ENCODE measurements around the gene CACNA2D2. TPM values are rescaled to one million over a fixed set of nuclear protein-coding genes. Genes with fewer than 3 reads are reported as not detected.

The CACNA2D2 gene
- polyA plus RNA-seq, 1 of the 3 experiments (the other 2 are of a cell fraction) = 1.1 TPM

DNA sequence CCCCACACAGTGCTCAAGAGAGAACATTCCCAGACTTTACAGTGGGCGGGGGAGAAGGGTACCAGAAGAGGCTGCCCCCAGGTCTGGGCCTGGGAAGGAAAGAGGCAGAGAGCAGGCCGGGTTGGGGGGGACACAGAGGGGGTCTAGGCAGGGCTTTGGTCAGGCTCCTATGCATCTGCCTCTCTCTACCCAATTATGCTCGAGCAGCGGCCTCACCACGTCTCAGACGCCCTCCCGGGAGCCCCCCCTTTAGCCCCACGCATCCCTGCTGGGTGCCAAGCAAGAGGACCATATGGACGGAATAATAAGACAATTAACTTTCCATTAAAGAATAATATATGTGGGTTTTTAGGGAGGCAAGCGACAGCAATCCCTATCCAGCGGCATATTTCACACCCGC lies 32.8 kb downstream of the CACNA2D2 start:
- DNase-seq = no peak
- H3K27me3 ChIP-seq (ENCODE audit: insufficient read depth) = no peaks in the 10 kb centered on the region; the same call in 1 of the 2 replicates
- H3K4me1 ChIP-seq (ENCODE audit: control insufficient read depth in 1 of 2, insufficient read depth in 2 of 2, low read depth in 1 of 2, low read length in 1 of 2) = peaks cover 0 to 3% of the 10 kb centered on the region in 2 experiments; a peak in 1 of 4 replicates
- WGBS (ENCODE audit: low lambda C conversion rate) = 54% methylated on average over 10 of the region's 12 CpGs
- POLR2A ChIA-PET = no interaction called here
- no peaks in the 10 kb centered on the region for H4K20me1 ChIP-seq (ENCODE audit: insufficient read depth)
- no peak overlapping the region for H3K9ac ChIP-seq
- no peaks in the 10 kb centered on the region for H3F3A ChIP-seq (replicated peaks; ENCODE audit: insufficient read depth)
- TF ChIP-seq, protein P1, sequence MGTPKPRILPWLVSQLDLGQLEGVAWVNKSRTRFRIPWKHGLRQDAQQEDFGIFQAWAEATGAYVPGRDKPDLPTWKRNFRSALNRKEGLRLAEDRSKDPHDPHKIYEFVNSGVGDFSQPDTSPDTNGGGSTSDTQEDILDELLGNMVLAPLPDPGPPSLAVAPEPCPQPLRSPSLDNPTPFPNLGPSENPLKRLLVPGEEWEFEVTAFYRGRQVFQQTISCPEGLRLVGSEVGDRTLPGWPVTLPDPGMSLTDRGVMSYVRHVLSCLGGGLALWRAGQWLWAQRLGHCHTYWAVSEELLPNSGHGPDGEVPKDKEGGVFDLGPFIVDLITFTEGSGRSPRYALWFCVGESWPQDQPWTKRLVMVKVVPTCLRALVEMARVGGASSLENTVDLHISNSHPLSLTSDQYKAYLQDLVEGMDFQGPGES (IDR thresholded peaks at IDR 0.05; ENCODE audit: low read depth, low read length) = no peak
- TF ChIP-seq, protein P2, sequence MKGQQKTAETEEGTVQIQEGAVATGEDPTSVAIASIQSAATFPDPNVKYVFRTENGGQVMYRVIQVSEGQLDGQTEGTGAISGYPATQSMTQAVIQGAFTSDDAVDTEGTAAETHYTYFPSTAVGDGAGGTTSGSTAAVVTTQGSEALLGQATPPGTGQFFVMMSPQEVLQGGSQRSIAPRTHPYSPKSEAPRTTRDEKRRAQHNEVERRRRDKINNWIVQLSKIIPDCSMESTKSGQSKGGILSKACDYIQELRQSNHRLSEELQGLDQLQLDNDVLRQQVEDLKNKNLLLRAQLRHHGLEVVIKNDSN (IDR thresholded peaks at IDR 0.05; ENCODE audit: borderline replicate concordance, low read depth) = no peak
- no peak for TF ChIP-seq EZH2phosphoT487 (IDR thresholded peaks at IDR 0.05; ENCODE audit: borderline replicate concordance, low read depth)
- TF ChIP-seq CHD2 (IDR thresholded peaks at IDR 0.05; ENCODE audit: low read length, partially characterized antibody) = no peak
- TF ChIP-seq FOSL2 (IDR thresholded peaks at IDR 0.05; ENCODE audit: borderline replicate concordance, low read depth) = no peak
- TF ChIP-seq RAD21 (IDR thresholded peaks at IDR 0.05; ENCODE audit: low read length) = no peak
- TF ChIP-seq RFX5 (IDR thresholded peaks at IDR 0.05; ENCODE audit: low read length) = no peak
- TF ChIP-seq MXI1 (IDR thresholded peaks at IDR 0.05; ENCODE audit: low read depth, low read length) = no peak
- H3K9me2 ChIP-seq = no peaks in the 10 kb centered on the region
- CTCF ChIA-PET = no interaction called here
- H3K4me2 ChIP-seq = no peak overlapping the region
- no peaks in the 10 kb centered on the region for H3K79me2 ChIP-seq (ENCODE audit: insufficient read depth)
- no peaks in the 10 kb centered on the region for H3K9me3 ChIP-seq
- H3K27ac ChIP-seq (ENCODE audit: low read depth in 2 of 2, low read length in 1 of 2) = no peak overlapping the region
- H2AFZ ChIP-seq (ENCODE audit: low read depth) = no peak overlapping the region
- H3K36me3 ChIP-seq (replicated peaks in 1 of 2; ENCODE audit: control insufficient read depth in 1 of 2, insufficient read depth in 2 of 2, low read length in 1 of 2) = no peaks in the 10 kb centered on the region
- no peak overlapping the region for H3K4me3 ChIP-seq (ENCODE audit: low read depth in 2 of 2, low read length in 1 of 2)

DNA sequence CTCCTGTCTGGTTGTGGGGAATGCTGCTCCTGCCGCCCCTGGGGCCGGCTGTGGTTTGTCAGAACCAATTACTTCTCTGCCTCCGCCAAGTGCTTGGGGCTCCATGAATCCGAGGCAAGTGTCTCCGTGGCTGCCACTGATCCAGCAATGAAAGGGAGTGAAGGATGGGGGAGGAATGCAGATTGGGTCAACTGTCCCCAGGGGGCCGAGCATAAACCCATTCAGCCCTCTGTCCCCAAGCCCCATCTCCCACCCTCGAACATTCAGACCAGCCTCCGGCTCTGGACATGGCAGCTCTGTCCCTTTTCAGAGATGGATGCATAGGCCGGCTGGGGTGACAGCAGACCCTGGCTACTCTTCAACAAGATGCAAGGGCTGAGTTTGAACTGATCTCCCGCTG lies 35.5 kb downstream of the CACNA2D2 start:
- no peak overlapping the region for H3K4me3 ChIP-seq (ENCODE audit: low read depth in 2 of 2, low read length in 1 of 2)
- H3K27ac ChIP-seq (ENCODE audit: low read depth in 2 of 2, low read length in 1 of 2) = no peak overlapping the region
- H3K4me1 ChIP-seq (ENCODE audit: control insufficient read depth in 1 of 2, insufficient read depth in 2 of 2, low read depth in 1 of 2, low read length in 1 of 2) = peaks cover 0 to 3% of the 10 kb centered on the region in 2 experiments; a peak in 1 of 4 replicates
- H3K27me3 ChIP-seq (ENCODE audit: insufficient read depth) = no peaks in the 10 kb centered on the region; the same call in 1 of the 2 replicates
- no peaks in the 10 kb centered on the region for H4K20me1 ChIP-seq (ENCODE audit: insufficient read depth)
- no peaks in the 10 kb centered on the region for H3K9me3 ChIP-seq
- no peak for DNase-seq
- H3K9me2 ChIP-seq = no peaks in the 10 kb centered on the region
- ChIA-PET POLR2A (no interaction called here), CTCF (interaction anchor here (1.3 kb wide), 1 partner anchor 121 kb away, joined by 3 read pairs; no protein-coding TSS in a partner anchor)
- no peak overlapping the region for H3K9ac ChIP-seq
- no peaks in the 10 kb centered on the region for H3K36me3 ChIP-seq (replicated peaks in 1 of 2; ENCODE audit: control insufficient read depth in 1 of 2, insufficient read depth in 2 of 2, low read length in 1 of 2)
- 54% methylated on average over 6 of the region's 10 CpGs for WGBS (ENCODE audit: low lambda C conversion rate)
- H3F3A ChIP-seq (replicated peaks; ENCODE audit: insufficient read depth) = no peaks in the 10 kb centered on the region
- no peak overlapping the region for H2AFZ ChIP-seq (ENCODE audit: low read depth)
- no peak overlapping the region for H3K4me2 ChIP-seq
- H3K79me2 ChIP-seq (ENCODE audit: insufficient read depth) = no peaks in the 10 kb centered on the region
- TF ChIP-seq, protein P3, sequence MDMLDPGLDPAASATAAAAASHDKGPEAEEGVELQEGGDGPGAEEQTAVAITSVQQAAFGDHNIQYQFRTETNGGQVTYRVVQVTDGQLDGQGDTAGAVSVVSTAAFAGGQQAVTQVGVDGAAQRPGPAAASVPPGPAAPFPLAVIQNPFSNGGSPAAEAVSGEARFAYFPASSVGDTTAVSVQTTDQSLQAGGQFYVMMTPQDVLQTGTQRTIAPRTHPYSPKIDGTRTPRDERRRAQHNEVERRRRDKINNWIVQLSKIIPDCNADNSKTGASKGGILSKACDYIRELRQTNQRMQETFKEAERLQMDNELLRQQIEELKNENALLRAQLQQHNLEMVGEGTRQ (IDR thresholded peaks at IDR 0.05; ENCODE audit: borderline replicate concordance, low read depth, low read length) = no peak
- TF ChIP-seq MXI1 (IDR thresholded peaks at IDR 0.05; ENCODE audit: low read depth, low read length) (no peak), EZH2phosphoT487 (IDR thresholded peaks at IDR 0.05; ENCODE audit: borderline replicate concordance, low read depth) (no peak), EP300 (IDR thresholded peaks at IDR 0.05; ENCODE audit: borderline replicate concordance in 1 of 2, low read depth in 1 of 2, low read length in 1 of 2) (no peak), MEF2A (IDR thresholded peaks at IDR 0.05; ENCODE audit: borderline replicate concordance, low read depth) (no peak), FOSL2 (IDR thresholded peaks at IDR 0.05; ENCODE audit: borderline replicate concordance, low read depth) (no peak), GATA2 (CRISPR knock-in tag; IDR thresholded peaks at IDR 0.05) (no peak), GABPA (IDR thresholded peaks at IDR 0.05; ENCODE audit: low read depth) (no peak), SIN3A (IDR thresholded peaks at IDR 0.05; ENCODE audit: borderline replicate concordance, low read depth, low read length) (no peak)
- TF ChIP-seq, protein P4, sequence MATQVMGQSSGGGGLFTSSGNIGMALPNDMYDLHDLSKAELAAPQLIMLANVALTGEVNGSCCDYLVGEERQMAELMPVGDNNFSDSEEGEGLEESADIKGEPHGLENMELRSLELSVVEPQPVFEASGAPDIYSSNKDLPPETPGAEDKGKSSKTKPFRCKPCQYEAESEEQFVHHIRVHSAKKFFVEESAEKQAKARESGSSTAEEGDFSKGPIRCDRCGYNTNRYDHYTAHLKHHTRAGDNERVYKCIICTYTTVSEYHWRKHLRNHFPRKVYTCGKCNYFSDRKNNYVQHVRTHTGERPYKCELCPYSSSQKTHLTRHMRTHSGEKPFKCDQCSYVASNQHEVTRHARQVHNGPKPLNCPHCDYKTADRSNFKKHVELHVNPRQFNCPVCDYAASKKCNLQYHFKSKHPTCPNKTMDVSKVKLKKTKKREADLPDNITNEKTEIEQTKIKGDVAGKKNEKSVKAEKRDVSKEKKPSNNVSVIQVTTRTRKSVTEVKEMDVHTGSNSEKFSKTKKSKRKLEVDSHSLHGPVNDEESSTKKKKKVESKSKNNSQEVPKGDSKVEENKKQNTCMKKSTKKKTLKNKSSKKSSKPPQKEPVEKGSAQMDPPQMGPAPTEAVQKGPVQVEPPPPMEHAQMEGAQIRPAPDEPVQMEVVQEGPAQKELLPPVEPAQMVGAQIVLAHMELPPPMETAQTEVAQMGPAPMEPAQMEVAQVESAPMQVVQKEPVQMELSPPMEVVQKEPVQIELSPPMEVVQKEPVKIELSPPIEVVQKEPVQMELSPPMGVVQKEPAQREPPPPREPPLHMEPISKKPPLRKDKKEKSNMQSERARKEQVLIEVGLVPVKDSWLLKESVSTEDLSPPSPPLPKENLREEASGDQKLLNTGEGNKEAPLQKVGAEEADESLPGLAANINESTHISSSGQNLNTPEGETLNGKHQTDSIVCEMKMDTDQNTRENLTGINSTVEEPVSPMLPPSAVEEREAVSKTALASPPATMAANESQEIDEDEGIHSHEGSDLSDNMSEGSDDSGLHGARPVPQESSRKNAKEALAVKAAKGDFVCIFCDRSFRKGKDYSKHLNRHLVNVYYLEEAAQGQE (IDR thresholded peaks at IDR 0.05; ENCODE audit: low read depth, low read length) = no peak
- TF ChIP-seq, protein P5, sequence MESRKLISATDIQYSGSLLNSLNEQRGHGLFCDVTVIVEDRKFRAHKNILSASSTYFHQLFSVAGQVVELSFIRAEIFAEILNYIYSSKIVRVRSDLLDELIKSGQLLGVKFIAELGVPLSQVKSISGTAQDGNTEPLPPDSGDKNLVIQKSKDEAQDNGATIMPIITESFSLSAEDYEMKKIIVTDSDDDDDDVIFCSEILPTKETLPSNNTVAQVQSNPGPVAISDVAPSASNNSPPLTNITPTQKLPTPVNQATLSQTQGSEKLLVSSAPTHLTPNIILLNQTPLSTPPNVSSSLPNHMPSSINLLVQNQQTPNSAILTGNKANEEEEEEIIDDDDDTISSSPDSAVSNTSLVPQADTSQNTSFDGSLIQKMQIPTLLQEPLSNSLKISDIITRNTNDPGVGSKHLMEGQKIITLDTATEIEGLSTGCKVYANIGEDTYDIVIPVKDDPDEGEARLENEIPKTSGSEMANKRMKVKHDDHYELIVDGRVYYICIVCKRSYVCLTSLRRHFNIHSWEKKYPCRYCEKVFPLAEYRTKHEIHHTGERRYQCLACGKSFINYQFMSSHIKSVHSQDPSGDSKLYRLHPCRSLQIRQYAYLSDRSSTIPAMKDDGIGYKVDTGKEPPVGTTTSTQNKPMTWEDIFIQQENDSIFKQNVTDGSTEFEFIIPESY (IDR thresholded peaks at IDR 0.05; ENCODE audit: borderline replicate concordance, low read depth) = no peak

Measured in SK-N-SH (cell line).